Colonic mucosa (tissue), 4 donors: ENCODE measurements around the gene RSBN1. TPM values are rescaled to one million over a fixed set of nuclear protein-coding genes. Genes with fewer than 3 reads are reported as not detected.
"Not testable (repeated sequence)": the region's sequence is repeated elsewhere in the genome, so short reads cannot be mapped to it uniquely, and the experiment has no call there.

Experiments
- DNase-seq: peaks from one replicate; pipeline ENCODE4 v3.0.0-alpha.2; 2020
- H3K27ac ChIP-seq: fragments of 200-600 bp; one replicate; pipeline ENCODE4 v1.8.0; 2021
- H3K27me3 ChIP-seq: fragments of 200-600 bp; one replicate; pipeline ENCODE4 v1.8.0; 2021
- H3K36me3 ChIP-seq: fragments of 200-600 bp; one replicate; pipeline ENCODE4 v1.8.0; 2021
- H3K4me1 ChIP-seq: fragments of 200-600 bp; one replicate; pipeline ENCODE4 v1.8.0; 2021; ENCODE audit warnings: mild to moderate bottlenecking
- H3K4me3 ChIP-seq: fragments of 200-600 bp; one replicate; pipeline ENCODE4 v1.8.0; 2021
- H3K9ac ChIP-seq, 2 donors: one replicate each; pipeline ENCODE4 v1.7.0; 2013; ENCODE audit warnings: control low read depth in 2 of 2, low read depth in 2 of 2, low read length in 2 of 2
- H3K9me3 ChIP-seq: fragments of 200-600 bp; one replicate; pipeline ENCODE4 v1.8.0; 2021
- intact Hi-C: fragments of 100-400 bp; cut with DNase I; formaldehyde crosslinking; loops from one replicate; pipeline ENCODE4 v1.14.1; 2022
- total RNA-seq, 2 donors: library from RNA; stranded (reverse); fragmentation: NEBNext Ultra II Directional in 1 of 2; extraction: Animal tissue kit (Norgen Biotek cat#: 25700) in 1 of 2; gene quantifications; one replicate each; pipeline ENCODE4 v1.2.1, GENCODE V29; 2021
- TF ChIP-seq, protein P1 (sequence below): fragments of 200-600 bp; IDR thresholded peaks from one replicate; pipeline ENCODE4 v1.8.0; 2022; ENCODE audit warnings: antibody characterized with exemption, mild to moderate bottlenecking
- donor health status: healthy.
- donor health status: DM: no; HTN: no; CAD: no.
- donor health status: DM: no; HTN: no; CAD: no.

RSBN1 gene
- total RNA-seq, 2 donors from 2014 or later, result 21.7 to 27.4 TPM

- Histone ChIP-seq H3K9me3 (no peaks in the 10 kb centered on the region), H3K9ac (peak within 1 kb of the TSS; percentile 93 to 97), H3K4me1 (no peaks in the 10 kb centered on the region), H3K4me3 (peak within 1 kb of the TSS; percentile 91), H3K27ac (peak within 1 kb of the TSS; percentile 94), H3K27me3 (no peaks in the 10 kb centered on the region), H3K36me3 (no peaks in the 10 kb centered on the region)
- intact Hi-C loops, result loop anchor here (5.0 kb wide), 1 partner anchor 38 kb away; no protein-coding TSS in a partner anchor
- DNase-seq, result peak; percentile 71
- TF ChIP-seq, protein P1, sequence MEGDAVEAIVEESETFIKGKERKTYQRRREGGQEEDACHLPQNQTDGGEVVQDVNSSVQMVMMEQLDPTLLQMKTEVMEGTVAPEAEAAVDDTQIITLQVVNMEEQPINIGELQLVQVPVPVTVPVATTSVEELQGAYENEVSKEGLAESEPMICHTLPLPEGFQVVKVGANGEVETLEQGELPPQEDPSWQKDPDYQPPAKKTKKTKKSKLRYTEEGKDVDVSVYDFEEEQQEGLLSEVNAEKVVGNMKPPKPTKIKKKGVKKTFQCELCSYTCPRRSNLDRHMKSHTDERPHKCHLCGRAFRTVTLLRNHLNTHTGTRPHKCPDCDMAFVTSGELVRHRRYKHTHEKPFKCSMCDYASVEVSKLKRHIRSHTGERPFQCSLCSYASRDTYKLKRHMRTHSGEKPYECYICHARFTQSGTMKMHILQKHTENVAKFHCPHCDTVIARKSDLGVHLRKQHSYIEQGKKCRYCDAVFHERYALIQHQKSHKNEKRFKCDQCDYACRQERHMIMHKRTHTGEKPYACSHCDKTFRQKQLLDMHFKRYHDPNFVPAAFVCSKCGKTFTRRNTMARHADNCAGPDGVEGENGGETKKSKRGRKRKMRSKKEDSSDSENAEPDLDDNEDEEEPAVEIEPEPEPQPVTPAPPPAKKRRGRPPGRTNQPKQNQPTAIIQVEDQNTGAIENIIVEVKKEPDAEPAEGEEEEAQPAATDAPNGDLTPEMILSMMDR, result no peak
These were observed 52.8 kb downstream of the RSBN1 start, which contains the start of gene PHTF1 for GRCh38 chr1:113759333-113760101. Gene PHTF1 (minus strand): TSS chr1:113759486. CDS start chr1:113758703, 783 bp downstream.

GRCh38 chr1:113758631-113759332, 53.5 kb downstream of the RSBN1 start:
- DNase-seq, result peak; percentile 78
- H3K27me3 ChIP-seq, result no peaks in the 10 kb centered on the region
- H3K4me1 ChIP-seq, result no peaks in the 10 kb centered on the region
- no peaks in the 10 kb centered on the region for H3K36me3 ChIP-seq
- no peaks in the 10 kb centered on the region for H3K9me3 ChIP-seq
- TF ChIP-seq, protein P1, result no peak
- peak overlapping the region; percentile 91 for H3K4me3 ChIP-seq
- intact Hi-C loops, result no loop called here
- H3K27ac ChIP-seq, result peak overlapping the region; percentile 94
- H3K9ac ChIP-seq, result peak overlapping the region; percentile 93 to 97

GRCh38 chr1:113756461-113756860, 55.8 kb downstream of the RSBN1 start:
- Histone ChIP-seq H3K4me1 (no peaks in the 10 kb centered on the region), H3K27me3 (no peaks in the 10 kb centered on the region), H3K9ac (no peak overlapping the region), H3K27ac (no peak overlapping the region), H3K36me3 (no peaks in the 10 kb centered on the region), H3K9me3 (no peaks in the 10 kb centered on the region), H3K4me3 (no peak overlapping the region)
- no peak for DNase-seq
- intact Hi-C loops, result no loop called here
- TF ChIP-seq, protein P1, result no peak

DNA sequence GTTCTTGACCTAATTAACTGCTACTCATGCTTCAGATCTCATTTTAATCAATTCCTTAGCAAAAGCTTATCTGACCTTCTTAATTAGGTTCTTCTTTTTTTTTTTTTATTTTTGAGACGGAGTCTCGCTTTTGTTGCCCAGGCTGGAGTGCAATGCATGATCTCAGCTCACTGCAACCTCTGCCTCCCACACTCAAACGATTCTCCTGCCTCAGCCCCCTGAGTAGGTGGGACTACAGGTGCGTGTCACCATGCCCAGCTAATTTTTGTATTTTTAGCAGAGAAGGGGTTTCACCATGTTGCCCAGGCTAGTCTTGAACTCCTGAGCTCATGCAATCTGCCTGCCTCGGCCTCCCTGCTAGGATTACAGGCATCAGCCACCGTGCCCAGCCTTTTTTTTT, 58.9 kb downstream of the RSBN1 start:
- H3K4me3 ChIP-seq, H3K4me1 ChIP-seq, DNase-seq, H3K27ac ChIP-seq, H3K9ac ChIP-seq, intact Hi-C loops, H3K36me3 ChIP-seq, H3K9me3 ChIP-seq, H3K27me3 ChIP-seq: not testable (repeated sequence)

DNA sequence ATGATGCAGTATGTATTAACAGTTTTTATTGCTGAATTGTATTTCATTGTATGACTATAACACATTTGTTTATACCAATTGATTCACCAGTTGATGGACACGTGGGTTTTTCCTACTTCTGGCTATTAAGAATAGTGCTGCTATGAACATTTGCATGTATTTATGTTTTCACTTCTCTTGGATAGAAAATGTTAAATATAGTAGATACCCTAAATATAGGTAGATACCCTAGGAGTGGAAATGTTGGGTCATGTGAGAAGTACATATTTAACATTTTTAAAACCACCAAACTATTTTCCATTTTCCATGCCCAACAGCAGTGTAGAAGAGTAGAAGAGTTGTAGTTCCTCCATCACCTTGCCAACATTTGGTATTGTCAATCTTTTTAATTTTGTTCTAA, 60.8 kb downstream of the RSBN1 start:
- DNase-seq, result no peak
- Histone ChIP-seq H3K36me3 (no peaks in the 10 kb centered on the region), H3K4me3 (no peak overlapping the region), H3K9ac (no peak overlapping the region), H3K27me3 (no peaks in the 10 kb centered on the region), H3K27ac (no peak overlapping the region), H3K9me3 (no peaks in the 10 kb centered on the region), H3K4me1 (no peaks in the 10 kb centered on the region)
- TF ChIP-seq, protein P1, result no peak
- intact Hi-C loops, result no loop called here

GRCh38 chr1:113751114-113751513, 61.2 kb downstream of the RSBN1 start:
- H3K27me3 ChIP-seq, result no peaks in the 10 kb centered on the region
- intact Hi-C loops, result no loop called here
- H3K9me3 ChIP-seq, result no peaks in the 10 kb centered on the region
- no peak for DNase-seq
- no peak overlapping the region for H3K27ac ChIP-seq
- TF ChIP-seq, protein P1, result no peak
- no peaks in the 10 kb centered on the region for H3K36me3 ChIP-seq
- H3K4me1 ChIP-seq, result no peaks in the 10 kb centered on the region
- H3K4me3 ChIP-seq, result no peak overlapping the region
- no peak overlapping the region for H3K9ac ChIP-seq
